Measurements from ENCODE around the gene TXNDC8.

TXNDC8 gene

DNA sequence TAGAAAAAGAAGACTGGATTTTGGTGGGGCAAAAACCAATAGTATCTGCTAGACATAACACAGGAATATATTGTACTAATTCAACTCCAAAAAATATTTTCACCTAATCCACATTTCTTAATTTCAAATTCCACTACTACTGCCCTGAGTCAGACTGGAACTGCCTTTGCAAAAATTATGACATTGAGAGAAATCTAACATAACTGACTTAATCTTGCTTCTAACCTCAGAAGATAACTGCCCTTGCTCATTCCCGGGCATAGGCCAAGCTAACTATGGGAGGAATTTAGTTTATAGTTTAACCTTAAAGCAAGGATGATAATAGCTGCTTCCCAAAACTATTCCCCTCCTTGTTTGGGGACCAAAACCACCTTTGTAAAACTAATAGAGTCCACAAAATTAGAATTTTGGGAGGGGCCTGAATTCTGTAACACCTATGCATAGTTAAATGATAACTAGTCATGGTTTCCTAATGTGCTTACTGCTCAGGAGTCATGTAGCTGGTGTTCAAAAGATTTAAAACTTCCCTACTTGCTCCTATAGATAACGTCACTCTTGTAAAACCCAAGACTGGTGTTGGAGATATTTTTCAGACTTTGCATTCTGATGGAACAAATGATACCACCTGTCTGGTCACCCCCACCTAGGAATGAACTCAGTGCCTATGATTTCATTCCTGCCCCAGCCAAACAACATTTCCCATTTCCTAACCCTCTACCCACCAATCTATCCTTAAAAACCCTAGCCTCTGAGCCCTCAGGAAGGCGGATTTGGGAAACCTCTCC is 67.3 kb downstream of the TXNDC8 start:
- H3K4me3 ChIP-seq (ENCODE audit: low read depth in 1 of 2, low read length in 2 of 2) = no peak overlapping the region
- H3K9ac ChIP-seq (ENCODE audit: low read depth, low read length) = no peak overlapping the region
- H3K79me2 ChIP-seq (ENCODE audit: insufficient read depth, low read length) = no peaks in the 10 kb centered on the region
- no peak overlapping the region for H3K27ac ChIP-seq (ENCODE audit: low read length)
- no peaks in the 10 kb centered on the region for H4K20me1 ChIP-seq (ENCODE audit: insufficient read depth, low read length)
- DNase-seq (no peak), ATAC-seq (ENCODE audit: insufficient read depth, low read depth) (no peak)
- H3K4me1 ChIP-seq (ENCODE audit: insufficient read depth, low read length) = no peaks in the 10 kb centered on the region
- H3K36me3 ChIP-seq (ENCODE audit: insufficient read depth, low read length) = no peaks in the 10 kb centered on the region
- no peaks in the 10 kb centered on the region for H3K27me3 ChIP-seq (ENCODE audit: insufficient read depth, low read length, poor library complexity)
- no peak overlapping the region for H3K4me2 ChIP-seq (ENCODE audit: insufficient read depth, low read length)
- no peaks in the 10 kb centered on the region for H3K9me3 ChIP-seq (ENCODE audit: insufficient read depth, low read length, severe bottlenecking)
- TF ChIP-seq EZH2 (IDR thresholded peaks at IDR 0.05; ENCODE audit: borderline replicate concordance, low read depth, low read length, severe bottlenecking) = no peak
- TF ChIP-seq, protein P1, sequence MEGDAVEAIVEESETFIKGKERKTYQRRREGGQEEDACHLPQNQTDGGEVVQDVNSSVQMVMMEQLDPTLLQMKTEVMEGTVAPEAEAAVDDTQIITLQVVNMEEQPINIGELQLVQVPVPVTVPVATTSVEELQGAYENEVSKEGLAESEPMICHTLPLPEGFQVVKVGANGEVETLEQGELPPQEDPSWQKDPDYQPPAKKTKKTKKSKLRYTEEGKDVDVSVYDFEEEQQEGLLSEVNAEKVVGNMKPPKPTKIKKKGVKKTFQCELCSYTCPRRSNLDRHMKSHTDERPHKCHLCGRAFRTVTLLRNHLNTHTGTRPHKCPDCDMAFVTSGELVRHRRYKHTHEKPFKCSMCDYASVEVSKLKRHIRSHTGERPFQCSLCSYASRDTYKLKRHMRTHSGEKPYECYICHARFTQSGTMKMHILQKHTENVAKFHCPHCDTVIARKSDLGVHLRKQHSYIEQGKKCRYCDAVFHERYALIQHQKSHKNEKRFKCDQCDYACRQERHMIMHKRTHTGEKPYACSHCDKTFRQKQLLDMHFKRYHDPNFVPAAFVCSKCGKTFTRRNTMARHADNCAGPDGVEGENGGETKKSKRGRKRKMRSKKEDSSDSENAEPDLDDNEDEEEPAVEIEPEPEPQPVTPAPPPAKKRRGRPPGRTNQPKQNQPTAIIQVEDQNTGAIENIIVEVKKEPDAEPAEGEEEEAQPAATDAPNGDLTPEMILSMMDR (IDR thresholded peaks at IDR 0.05; ENCODE audit: borderline replicate concordance, extremely low read depth, low read length, poor library complexity, severe bottlenecking) = no peak
- H2AFZ ChIP-seq (ENCODE audit: low read depth, low read length) = no peak overlapping the region

- Histone ChIP-seq H3K4me3 (ENCODE audit: low read depth in 1 of 2, low read length in 2 of 2) (no peak overlapping the region), H3K36me3 (ENCODE audit: insufficient read depth, low read length) (no peaks in the 10 kb centered on the region), H3K9ac (ENCODE audit: low read depth, low read length) (no peak overlapping the region), H4K20me1 (ENCODE audit: insufficient read depth, low read length) (no peaks in the 10 kb centered on the region), H3K79me2 (ENCODE audit: insufficient read depth, low read length) (no peaks in the 10 kb centered on the region), H2AFZ (ENCODE audit: low read depth, low read length) (no peak overlapping the region), H3K9me3 (ENCODE audit: insufficient read depth, low read length, severe bottlenecking) (no peaks in the 10 kb centered on the region), H3K4me2 (ENCODE audit: insufficient read depth, low read length) (no peak overlapping the region), H3K4me1 (ENCODE audit: insufficient read depth, low read length) (no peaks in the 10 kb centered on the region), H3K27me3 (ENCODE audit: insufficient read depth, low read length, poor library complexity) (no peaks in the 10 kb centered on the region), H3K27ac (ENCODE audit: low read length) (no peak overlapping the region)
- TF ChIP-seq EZH2 (IDR thresholded peaks at IDR 0.05; ENCODE audit: borderline replicate concordance, low read depth, low read length, severe bottlenecking) = no peak
- TF ChIP-seq, protein P1 (IDR thresholded peaks at IDR 0.05; ENCODE audit: borderline replicate concordance, extremely low read depth, low read length, poor library complexity, severe bottlenecking) = no peak
- DNase-seq = no peak
- ATAC-seq (ENCODE audit: insufficient read depth, low read depth) = no peak
These were observed 70.9 kb downstream of the TXNDC8 start for GRCh38 chr9:110266795-110267194.

DNA sequence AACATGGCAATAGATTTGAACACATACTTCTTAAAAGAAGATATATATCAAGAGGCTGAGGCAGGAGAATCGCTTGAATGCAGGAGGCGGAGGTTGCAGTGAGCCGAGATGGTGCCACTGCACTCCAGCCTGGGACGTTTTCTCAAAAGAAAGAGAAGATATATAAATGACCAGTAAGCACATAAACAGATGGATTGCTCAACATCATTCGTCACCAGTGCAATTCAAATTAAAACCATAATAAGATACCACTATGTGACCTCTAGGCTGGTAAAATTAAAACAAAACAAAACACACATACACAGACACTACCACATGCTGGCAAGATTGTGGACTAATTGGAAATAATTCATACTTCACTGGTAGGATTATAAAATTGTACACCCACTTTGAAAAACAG is 76.0 kb downstream of the TXNDC8 start:
- H3K4me2 ChIP-seq (ENCODE audit: insufficient read depth, low read length) = no peak overlapping the region
- H3K36me3 ChIP-seq (ENCODE audit: insufficient read depth, low read length) = no peaks in the 10 kb centered on the region
- H3K9ac ChIP-seq (ENCODE audit: low read depth, low read length) = no peak overlapping the region
- H4K20me1 ChIP-seq (ENCODE audit: insufficient read depth, low read length) = no peaks in the 10 kb centered on the region
- no peak overlapping the region for H3K27ac ChIP-seq (ENCODE audit: low read length)
- peaks cover 10% of the 10 kb centered on the region for H3K4me1 ChIP-seq (ENCODE audit: insufficient read depth, low read length)
- no peaks in the 10 kb centered on the region for H3K79me2 ChIP-seq (ENCODE audit: insufficient read depth, low read length)
- TF ChIP-seq, protein P1 (IDR thresholded peaks at IDR 0.05; ENCODE audit: borderline replicate concordance, extremely low read depth, low read length, poor library complexity, severe bottlenecking) = no peak
- TF ChIP-seq EZH2 (IDR thresholded peaks at IDR 0.05; ENCODE audit: borderline replicate concordance, low read depth, low read length, severe bottlenecking) = no peak
- H3K4me3 ChIP-seq (ENCODE audit: low read depth in 1 of 2, low read length in 2 of 2) = no peak overlapping the region
- DNase-seq (no peak), ATAC-seq (ENCODE audit: insufficient read depth, low read depth) (no peak)
- H2AFZ ChIP-seq (ENCODE audit: low read depth, low read length) = no peak overlapping the region
- H3K9me3 ChIP-seq (ENCODE audit: insufficient read depth, low read length, severe bottlenecking) = no peaks in the 10 kb centered on the region
- no peaks in the 10 kb centered on the region for H3K27me3 ChIP-seq (ENCODE audit: insufficient read depth, low read length, poor library complexity)
